ENCODE results near the gene RGS6.
"Not testable (repeated sequence)": the region's sequence is repeated elsewhere in the genome, so short reads cannot be mapped to it uniquely, and the experiment has no call there.

The RGS6 gene

DNA sequence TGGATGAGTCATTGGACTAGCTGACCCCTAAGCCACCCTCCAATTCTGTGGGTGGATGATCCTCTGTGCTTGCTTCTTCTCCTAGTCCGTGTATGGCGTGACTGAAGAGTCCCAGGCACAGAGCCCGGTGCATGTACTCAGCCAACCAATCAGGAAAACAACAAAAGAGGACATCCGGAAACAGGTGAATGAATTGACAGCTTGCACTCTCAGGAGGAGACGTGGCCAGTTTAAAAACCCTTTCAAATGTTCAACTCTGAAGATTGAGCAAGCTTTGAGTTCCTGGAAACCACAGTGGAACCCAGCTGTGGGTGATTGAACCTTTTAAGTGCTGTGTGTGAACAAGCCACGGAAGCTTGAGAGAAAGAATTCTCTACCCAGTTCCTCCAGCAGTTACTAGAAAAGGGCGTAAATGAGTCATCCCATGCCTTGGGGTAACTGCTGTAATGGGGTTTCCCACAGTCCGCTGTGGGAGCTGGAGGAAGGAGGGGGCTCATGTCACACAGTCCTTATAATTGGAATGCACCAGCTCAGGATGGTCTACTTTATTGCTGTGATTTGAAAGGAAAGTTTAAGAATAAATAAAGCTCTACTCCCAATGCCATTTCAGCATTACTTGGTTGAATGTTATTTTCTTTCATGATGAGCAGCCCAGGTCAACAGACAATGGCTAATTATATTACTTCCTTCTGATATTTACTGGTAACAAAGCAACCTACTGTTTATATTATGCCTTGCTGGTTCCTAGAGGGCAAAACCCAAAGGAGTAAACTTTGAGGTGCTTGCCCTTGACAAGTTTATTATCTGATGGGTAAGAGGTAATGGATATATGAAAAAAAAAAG is 544.6 kb downstream of the RGS6 start:
- Histone ChIP-seq H3K14ac (ENCODE audit: low read length) (no peak overlapping the region), H3K23ac (ENCODE audit: low read length) (no peak overlapping the region), H4K12ac (ENCODE audit: low read depth, low read length) (no peak overlapping the region), H3K9me3 (ENCODE audit: insufficient read depth, low read depth, low read length) (no peaks in the 10 kb centered on the region), H3K18ac (ENCODE audit: low read length) (no peak overlapping the region), H3K4ac (ENCODE audit: low read depth, low read length) (no peak overlapping the region), H3K79me1 (ENCODE audit: low read length) (no peaks in the 10 kb centered on the region), H2BK12ac (ENCODE audit: low read length) (no peak overlapping the region), H2AK5ac (ENCODE audit: low read length) (no peak overlapping the region), H3K27me3 (ENCODE audit: insufficient read depth, low read length) (no peaks in the 10 kb centered on the region), H4K8ac (ENCODE audit: low read depth, low read length) (no peak overlapping the region), H2BK5ac (ENCODE audit: low read depth, low read length, poor library complexity) (no peak overlapping the region), H3K4me2 (ENCODE audit: low read length) (no peak overlapping the region), H3K9ac (ENCODE audit: low read length) (no peak overlapping the region), H4K91ac (ENCODE audit: low read depth, low read length) (no peak overlapping the region), H3K79me2 (ENCODE audit: control insufficient read depth, insufficient read depth, low read length, poor library complexity) (no peaks in the 10 kb centered on the region), H3K4me1 (ENCODE audit: control insufficient read depth in 1 of 2, insufficient read depth in 2 of 2, low read length in 2 of 2) (peaks cover 2 to 5% of the 10 kb centered on the region in 2 experiments), H3K36me3 (ENCODE audit: control insufficient read depth in 1 of 2, insufficient read depth in 2 of 2, low read length in 2 of 2) (no peaks in the 10 kb centered on the region), H3K27ac (ENCODE audit: low read depth, low read length) (no peak overlapping the region), H2BK120ac (ENCODE audit: insufficient read depth, low read length, poor library complexity) (no peak overlapping the region), H2AFZ (ENCODE audit: insufficient read depth, low read length, poor library complexity) (no peak overlapping the region), H3K4me3 (ENCODE audit: low read depth, low read length) (no peak overlapping the region)
- peak in 1 of 2 donors; percentile 31 for DNase-seq
- no CpG with 5 or more reads among the region's 8 CpGs for WGBS (ENCODE audit: extremely low coverage, insufficient coverage, insufficient read length)

DNA sequence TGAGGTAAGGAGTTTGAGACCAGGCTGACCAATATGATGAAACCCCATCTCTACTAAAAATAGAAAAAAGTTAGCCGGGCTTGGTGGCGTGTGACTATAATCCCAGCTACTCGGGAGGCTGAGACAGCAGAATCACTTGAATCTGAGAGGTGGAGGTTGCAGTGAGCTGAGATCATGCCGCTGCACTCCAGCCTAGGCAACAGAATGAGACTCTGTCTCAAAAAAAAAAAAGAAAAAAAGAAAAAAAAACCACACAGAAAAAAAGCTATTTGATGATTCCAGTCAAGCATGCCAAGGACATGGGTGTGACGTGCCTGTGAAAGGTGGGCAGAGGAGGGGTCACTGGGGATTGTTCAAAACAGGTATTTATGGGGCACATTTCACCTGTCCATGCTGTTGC is 545.3 kb downstream of the RGS6 start:
- not testable (repeated sequence) for H3K9ac ChIP-seq (ENCODE audit: low read length)

DNA sequence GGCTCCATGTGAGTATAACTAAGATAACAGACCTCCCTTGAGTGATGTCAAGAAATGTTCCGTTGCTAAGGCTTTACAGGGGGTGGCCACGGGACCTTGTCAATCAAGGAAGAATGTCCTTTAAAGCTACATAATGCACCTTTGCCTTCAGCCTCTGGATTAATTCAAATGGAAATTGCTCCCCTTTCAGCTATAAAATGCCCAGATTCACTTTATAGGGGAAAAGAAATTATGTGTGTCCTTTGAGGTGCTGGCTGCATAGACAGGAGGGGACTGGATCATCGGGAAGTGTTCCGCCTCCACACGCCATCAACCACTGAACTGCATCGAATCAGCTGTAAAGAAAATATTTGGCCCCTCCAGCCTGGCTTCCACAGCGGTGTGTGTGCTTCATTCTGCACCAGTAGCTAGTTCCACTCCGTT is 546.3 kb downstream of the RGS6 start:
- Histone ChIP-seq H4K8ac (ENCODE audit: low read depth, low read length) (no peak overlapping the region), H3K4ac (ENCODE audit: low read depth, low read length) (no peak overlapping the region), H3K36me3 (ENCODE audit: control insufficient read depth in 1 of 2, insufficient read depth in 2 of 2, low read length in 2 of 2) (no peaks in the 10 kb centered on the region), H3K9ac (ENCODE audit: low read length) (no peak overlapping the region), H3K27ac (ENCODE audit: low read depth, low read length) (no peak overlapping the region), H3K4me3 (ENCODE audit: low read depth, low read length) (no peak overlapping the region), H3K18ac (ENCODE audit: low read length) (no peak overlapping the region), H2AFZ (ENCODE audit: insufficient read depth, low read length, poor library complexity) (no peak overlapping the region), H3K4me1 (ENCODE audit: control insufficient read depth in 1 of 2, insufficient read depth in 2 of 2, low read length in 2 of 2) (peaks cover 2 to 8% of the 10 kb centered on the region in 2 experiments), H3K9me3 (ENCODE audit: insufficient read depth, low read depth, low read length) (no peaks in the 10 kb centered on the region), H3K27me3 (ENCODE audit: insufficient read depth, low read length) (no peaks in the 10 kb centered on the region), H2AK5ac (ENCODE audit: low read length) (no peak overlapping the region), H3K79me2 (ENCODE audit: control insufficient read depth, insufficient read depth, low read length, poor library complexity) (no peaks in the 10 kb centered on the region), H3K14ac (ENCODE audit: low read length) (no peak overlapping the region), H2BK120ac (ENCODE audit: insufficient read depth, low read length, poor library complexity) (no peak overlapping the region), H3K4me2 (ENCODE audit: low read length) (no peak overlapping the region), H2BK12ac (ENCODE audit: low read length) (no peak overlapping the region), H3K23ac (ENCODE audit: low read length) (no peak overlapping the region), H4K91ac (ENCODE audit: low read depth, low read length) (no peak overlapping the region), H4K12ac (ENCODE audit: low read depth, low read length) (no peak overlapping the region), H2BK5ac (ENCODE audit: low read depth, low read length, poor library complexity) (no peak overlapping the region), H3K79me1 (ENCODE audit: low read length) (no peaks in the 10 kb centered on the region)
- DNase-seq, result no peak
- WGBS (ENCODE audit: extremely low coverage, insufficient coverage, insufficient read length), result no CpG with 5 or more reads among the region's 8 CpGs

More for the DNA sequence above, 545.3 kb downstream of the RGS6 start:
- H3K18ac ChIP-seq (ENCODE audit: low read length); H3K9me3 ChIP-seq (ENCODE audit: insufficient read depth, low read depth, low read length); H3K4me1 ChIP-seq (ENCODE audit: control insufficient read depth in 1 of 2, insufficient read depth in 2 of 2, low read length in 2 of 2); H4K8ac ChIP-seq (ENCODE audit: low read depth, low read length); H2AK5ac ChIP-seq (ENCODE audit: low read length); H2BK120ac ChIP-seq (ENCODE audit: insufficient read depth, low read length, poor library complexity); H2BK5ac ChIP-seq (ENCODE audit: low read depth, low read length, poor library complexity); DNase-seq; H3K4me3 ChIP-seq (ENCODE audit: low read depth, low read length); H4K12ac ChIP-seq (ENCODE audit: low read depth, low read length); H4K91ac ChIP-seq (ENCODE audit: low read depth, low read length); H3K27me3 ChIP-seq (ENCODE audit: insufficient read depth, low read length); H3K79me1 ChIP-seq (ENCODE audit: low read length); H3K4ac ChIP-seq (ENCODE audit: low read depth, low read length); H3K4me2 ChIP-seq (ENCODE audit: low read length); H3K14ac ChIP-seq (ENCODE audit: low read length); H3K36me3 ChIP-seq (ENCODE audit: control insufficient read depth in 1 of 2, insufficient read depth in 2 of 2, low read length in 2 of 2); H3K27ac ChIP-seq (ENCODE audit: low read depth, low read length); H2AFZ ChIP-seq (ENCODE audit: insufficient read depth, low read length, poor library complexity); H3K79me2 ChIP-seq (ENCODE audit: control insufficient read depth, insufficient read depth, low read length, poor library complexity); H2BK12ac ChIP-seq (ENCODE audit: low read length); H3K23ac ChIP-seq (ENCODE audit: low read length): not testable (repeated sequence)
- no CpG with 5 or more reads among the region's 5 CpGs for WGBS (ENCODE audit: extremely low coverage, insufficient coverage, insufficient read length)

DNA sequence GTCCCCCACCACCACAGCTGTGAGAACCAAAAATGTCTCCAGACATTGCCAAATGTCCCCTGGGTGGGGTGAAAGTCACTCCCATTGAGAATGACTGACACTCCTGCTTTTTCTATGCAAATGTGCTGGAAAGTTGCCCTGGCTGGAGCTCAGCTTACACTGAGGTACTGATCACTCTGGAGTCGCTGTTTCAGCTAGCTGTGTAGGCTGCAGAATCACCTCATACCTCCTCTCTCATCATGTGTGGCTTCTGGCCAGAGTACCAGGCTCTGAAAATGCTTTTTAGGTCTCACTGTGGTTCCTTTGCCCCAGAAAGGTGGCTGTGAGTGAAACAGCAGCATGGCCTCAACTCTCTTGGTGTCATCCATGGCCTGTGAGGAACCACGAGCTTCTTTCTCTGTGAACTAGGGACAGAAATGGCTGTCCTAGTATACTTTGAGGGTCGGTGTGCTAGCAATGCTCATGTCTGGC is 547.3 kb downstream of the RGS6 start:
- Histone ChIP-seq H2BK12ac (ENCODE audit: low read length) (no peak overlapping the region), H3K4me3 (ENCODE audit: low read depth, low read length) (no peak overlapping the region), H3K27ac (ENCODE audit: low read depth, low read length) (no peak overlapping the region), H3K4ac (ENCODE audit: low read depth, low read length) (no peak overlapping the region), H3K4me2 (ENCODE audit: low read length) (no peak overlapping the region), H4K12ac (ENCODE audit: low read depth, low read length) (no peak overlapping the region), H4K91ac (ENCODE audit: low read depth, low read length) (no peak overlapping the region), H3K18ac (ENCODE audit: low read length) (no peak overlapping the region), H3K36me3 (ENCODE audit: control insufficient read depth in 1 of 2, insufficient read depth in 2 of 2, low read length in 2 of 2) (no peaks in the 10 kb centered on the region), H3K79me2 (ENCODE audit: control insufficient read depth, insufficient read depth, low read length, poor library complexity) (no peaks in the 10 kb centered on the region), H2AFZ (ENCODE audit: insufficient read depth, low read length, poor library complexity) (no peak overlapping the region), H2BK5ac (ENCODE audit: low read depth, low read length, poor library complexity) (no peak overlapping the region), H2BK120ac (ENCODE audit: insufficient read depth, low read length, poor library complexity) (no peak overlapping the region), H2AK5ac (ENCODE audit: low read length) (no peak overlapping the region), H3K9ac (ENCODE audit: low read length) (no peak overlapping the region), H4K8ac (ENCODE audit: low read depth, low read length) (no peak overlapping the region), H3K27me3 (ENCODE audit: insufficient read depth, low read length) (no peaks in the 10 kb centered on the region), H3K23ac (ENCODE audit: low read length) (no peak overlapping the region), H3K4me1 (ENCODE audit: control insufficient read depth in 1 of 2, insufficient read depth in 2 of 2, low read length in 2 of 2) (peaks cover 4 to 8% of the 10 kb centered on the region in 2 experiments), H3K79me1 (ENCODE audit: low read length) (no peaks in the 10 kb centered on the region), H3K9me3 (ENCODE audit: insufficient read depth, low read depth, low read length) (no peaks in the 10 kb centered on the region), H3K14ac (ENCODE audit: low read length) (no peak overlapping the region)
- DNase-seq, result no peak
- no CpG with 5 or more reads among the region's 3 CpGs for WGBS (ENCODE audit: extremely low coverage, insufficient coverage, insufficient read length)
